Fibroblast of mammary gland (primary cell): Measurements from ENCODE around the gene SLC6A7.

ENCODE experiments used
- DNase-seq: peaks from one replicate; pipeline ENCODE4 v3.0.0-alpha.2; 2010; ENCODE audit warnings: low read depth
- H3K4me3 ChIP-seq: 2 replicates; pipeline ENCODE4 v1.5.1; 2011; ENCODE audit warnings: low read depth, mild to moderate bottlenecking, low read length, moderate library complexity; ENCODE audit not compliant: control insufficient read depth
- TF ChIP-seq, protein P1 (sequence below): conservative IDR thresholded peaks from 2 replicates; pipeline ENCODE4 v1.5.1; 2011; ENCODE audit warnings: low read depth, low read length, inconsistent platforms; ENCODE audit not compliant: control insufficient read depth, insufficient read depth

Gene SLC6A7

DNA sequence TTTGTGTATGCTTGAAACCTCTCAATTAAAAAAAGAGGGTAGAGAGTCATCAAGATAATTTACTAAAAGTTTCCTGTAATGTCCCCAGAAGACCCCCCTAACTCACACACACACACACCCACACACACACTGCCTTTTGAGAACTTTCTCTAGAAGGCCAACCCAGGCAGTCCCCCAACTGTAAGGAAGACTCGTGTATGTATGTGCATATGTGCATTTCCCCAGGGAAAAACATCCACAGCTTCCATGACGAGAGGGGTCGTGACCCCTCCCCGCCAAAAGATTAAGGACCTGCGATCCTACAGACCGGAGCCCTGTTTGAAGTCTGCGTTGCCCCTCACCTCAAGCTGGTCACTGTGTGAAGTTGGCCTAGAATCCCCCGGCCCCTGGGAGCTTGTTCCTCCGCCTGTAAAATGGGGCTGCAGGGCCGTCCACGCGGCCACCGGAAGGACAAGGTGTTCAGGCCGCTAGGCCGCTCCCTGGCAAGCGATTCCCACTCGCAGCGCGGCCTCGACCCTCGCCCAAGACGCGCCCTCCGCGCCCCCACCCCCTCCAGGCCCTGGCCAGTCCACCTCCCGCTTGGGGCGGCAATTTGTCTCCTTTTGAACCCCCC lies 23.7 kb upstream of the SLC6A7 start:
- no peak for DNase-seq
- no peak overlapping the region for H3K4me3 ChIP-seq
- TF ChIP-seq, protein P1, sequence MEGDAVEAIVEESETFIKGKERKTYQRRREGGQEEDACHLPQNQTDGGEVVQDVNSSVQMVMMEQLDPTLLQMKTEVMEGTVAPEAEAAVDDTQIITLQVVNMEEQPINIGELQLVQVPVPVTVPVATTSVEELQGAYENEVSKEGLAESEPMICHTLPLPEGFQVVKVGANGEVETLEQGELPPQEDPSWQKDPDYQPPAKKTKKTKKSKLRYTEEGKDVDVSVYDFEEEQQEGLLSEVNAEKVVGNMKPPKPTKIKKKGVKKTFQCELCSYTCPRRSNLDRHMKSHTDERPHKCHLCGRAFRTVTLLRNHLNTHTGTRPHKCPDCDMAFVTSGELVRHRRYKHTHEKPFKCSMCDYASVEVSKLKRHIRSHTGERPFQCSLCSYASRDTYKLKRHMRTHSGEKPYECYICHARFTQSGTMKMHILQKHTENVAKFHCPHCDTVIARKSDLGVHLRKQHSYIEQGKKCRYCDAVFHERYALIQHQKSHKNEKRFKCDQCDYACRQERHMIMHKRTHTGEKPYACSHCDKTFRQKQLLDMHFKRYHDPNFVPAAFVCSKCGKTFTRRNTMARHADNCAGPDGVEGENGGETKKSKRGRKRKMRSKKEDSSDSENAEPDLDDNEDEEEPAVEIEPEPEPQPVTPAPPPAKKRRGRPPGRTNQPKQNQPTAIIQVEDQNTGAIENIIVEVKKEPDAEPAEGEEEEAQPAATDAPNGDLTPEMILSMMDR = no peak

DNA sequence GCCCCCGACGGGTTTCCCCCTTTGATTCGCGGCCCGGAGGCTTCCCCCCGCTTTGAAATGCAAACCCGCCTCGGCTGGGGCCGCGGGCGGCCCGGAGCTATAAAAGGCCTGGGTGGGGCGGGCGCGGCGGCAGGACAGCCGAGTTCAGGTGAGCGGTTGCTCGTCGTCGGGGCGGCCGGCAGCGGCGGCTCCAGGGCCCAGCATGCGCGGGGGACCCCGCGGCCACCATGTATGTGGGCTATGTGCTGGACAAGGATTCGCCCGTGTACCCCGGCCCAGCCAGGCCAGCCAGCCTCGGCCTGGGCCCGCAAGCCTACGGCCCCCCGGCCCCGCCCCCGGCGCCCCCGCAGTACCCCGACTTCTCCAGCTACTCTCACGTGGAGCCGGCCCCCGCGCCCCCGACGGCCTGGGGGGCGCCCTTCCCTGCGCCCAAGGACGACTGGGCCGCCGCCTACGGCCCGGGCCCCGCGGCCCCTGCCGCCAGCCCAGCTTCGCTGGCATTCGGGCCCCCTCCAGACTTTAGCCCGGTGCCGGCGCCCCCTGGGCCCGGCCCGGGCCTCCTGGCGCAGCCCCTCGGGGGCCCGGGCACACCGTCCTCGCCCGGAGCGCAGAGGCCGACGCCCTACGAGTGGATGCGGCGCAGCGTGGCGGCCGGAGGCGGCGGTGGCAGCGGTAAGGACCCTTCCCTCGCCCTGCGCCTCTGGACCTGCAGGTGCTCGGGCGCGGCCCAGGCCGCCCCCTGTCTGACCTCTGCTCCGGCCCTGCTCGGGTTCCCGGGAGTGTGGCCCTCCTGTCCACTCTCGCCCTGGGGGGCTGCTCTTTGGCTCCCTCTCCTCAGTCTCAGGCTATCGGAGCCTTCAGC lies 23.0 kb upstream of the SLC6A7 start, which contains the start of gene CDX1:
TSS of gene CDX1 (plus strand) at position 129 of the 862 bp plus-strand sequence. CDS start at position 228, 99 bp downstream.
- DNase-seq = no peak
- H3K4me3 ChIP-seq = no peak within 1 kb of the TSS
- TF ChIP-seq, protein P1 = no peak

DNA sequence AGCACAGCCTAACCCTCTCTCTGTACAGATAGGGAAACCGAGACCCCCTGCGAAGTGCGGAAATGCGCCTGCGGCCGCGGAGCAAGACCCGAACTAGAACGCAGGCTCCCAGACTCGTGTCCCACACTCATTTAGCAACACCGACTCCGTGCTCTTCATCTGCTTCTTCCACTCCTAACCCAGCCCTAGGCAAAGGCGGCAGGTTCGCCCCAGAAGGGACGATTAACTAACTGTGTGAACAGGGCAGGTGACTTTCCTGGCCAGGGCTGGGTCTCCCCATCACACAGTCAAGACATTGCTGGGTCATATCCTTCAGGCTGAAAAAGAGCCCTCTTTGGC lies 22.4 kb upstream of the SLC6A7 start:
- H3K4me3 ChIP-seq = no peak overlapping the region
- TF ChIP-seq, protein P1 = no peak
- DNase-seq = no peak

DNA sequence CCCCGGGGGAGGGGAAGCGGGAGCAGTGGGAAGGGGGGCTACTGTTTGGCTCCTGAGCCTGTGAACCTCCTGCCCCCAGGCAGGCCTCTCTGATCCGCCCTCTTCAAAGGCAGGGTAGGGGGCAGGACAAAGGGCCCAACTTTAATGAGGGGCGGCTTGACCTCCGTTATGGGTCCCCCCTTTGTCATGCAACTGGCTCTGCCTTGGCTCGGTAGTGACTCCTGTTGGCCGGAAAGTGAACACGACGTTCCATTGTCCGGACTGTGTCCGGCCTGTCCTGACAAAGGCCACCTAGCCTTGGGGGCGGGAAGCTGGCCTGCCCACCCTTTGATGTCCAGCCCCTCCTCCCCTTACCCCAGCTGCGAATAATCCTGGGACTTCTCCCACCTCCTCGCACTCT lies 22.0 kb upstream of the SLC6A7 start:
- no peak for DNase-seq
- TF ChIP-seq, protein P1 = no peak
- no peak overlapping the region for H3K4me3 ChIP-seq

DNA sequence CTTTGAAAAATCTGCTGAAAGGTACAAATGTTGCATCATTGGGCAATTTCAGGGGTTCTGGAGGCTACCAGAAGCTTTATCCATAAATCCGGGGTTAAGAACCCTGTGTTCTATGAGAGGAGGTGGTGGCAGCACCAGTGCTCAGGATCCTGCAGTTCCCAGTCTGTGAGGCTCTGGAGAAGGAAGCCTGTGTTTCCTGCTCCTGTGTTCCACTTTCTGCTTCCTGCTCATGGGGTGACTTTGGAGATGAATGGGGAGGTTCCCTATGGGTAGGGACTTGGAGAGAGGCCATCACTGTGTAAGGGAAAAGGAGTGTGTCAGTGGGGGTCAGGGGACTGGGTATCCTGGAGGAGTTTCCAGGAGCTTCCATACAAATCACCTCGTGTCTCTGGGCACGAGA lies 21.0 kb upstream of the SLC6A7 start:
- no peak for DNase-seq
- no peak overlapping the region for H3K4me3 ChIP-seq
- TF ChIP-seq, protein P1 = no peak

DNA sequence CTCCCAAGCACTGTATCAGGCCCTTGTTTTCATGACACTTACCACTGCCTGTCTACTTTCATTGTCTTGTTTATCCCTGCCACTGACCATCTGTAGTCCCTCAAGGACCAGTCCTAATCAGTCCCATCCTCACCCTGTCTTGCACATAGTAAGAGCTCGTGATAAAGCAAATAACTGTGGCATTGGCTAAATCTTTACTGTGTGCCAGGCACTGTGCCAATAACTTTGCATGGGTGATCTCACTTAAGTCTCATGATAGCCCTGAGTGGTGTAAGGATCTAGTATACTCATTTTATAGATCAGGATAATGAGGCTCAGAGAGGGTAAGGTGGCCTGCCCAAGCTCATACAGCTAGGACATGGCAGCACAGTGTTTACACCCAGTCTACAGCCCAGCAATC lies 17.7 kb upstream of the SLC6A7 start:
- H3K4me3 ChIP-seq = no peak overlapping the region
- TF ChIP-seq, protein P1 = no peak
- peak; percentile 72 for DNase-seq
